Stimulated activated CD4-positive, alpha-beta T cell treated with anti-CD3 and anti-CD28 coated beads, Interleukin-1b, Interleukin-23, amount 100 ng/mL, for 24 hours (primary cell): ENCODE measurements around the gene OSCP1.
A peak's percentile ranks its signal among the peaks of the same experiment; 100 is the strongest.

ENCODE experiments used
- DNase-seq, 4 experiments: peaks; one replicate each; pipeline ENCODE4 v3.0.0-alpha.2; 2020; ENCODE audit warnings: low read depth in 4 of 4, low spot score in 1 of 4

OSCP1 gene

GRCh38 chr1:36450919-36451305 is 661 bp upstream of the OSCP1 start:
- no peak for DNase-seq

- no peak for DNase-seq
These were observed 1.7 kb downstream of the OSCP1 start for GRCh38 chr1:36448530-36449056.

GRCh38 chr1:36447450-36447849 is 2.8 kb downstream of the OSCP1 start:
- no peak for DNase-seq

GRCh38 chr1:36446746-36447145 is 3.5 kb downstream of the OSCP1 start:
- no peak for DNase-seq

GRCh38 chr1:36446271-36446670 is 4.0 kb downstream of the OSCP1 start:
- DNase-seq: no peak

- no peak for DNase-seq
These were observed 7.0 kb downstream of the OSCP1 start for GRCh38 chr1:36443297-36443696.

- DNase-seq: no peak
These were observed 7.9 kb downstream of the OSCP1 start for GRCh38 chr1:36442337-36442736.

GRCh38 chr1:36440646-36441045 is 9.6 kb downstream of the OSCP1 start:
- no peak for DNase-seq

GRCh38 chr1:36440044-36440443 is 10.2 kb downstream of the OSCP1 start:
- no peak for DNase-seq

GRCh38 chr1:36438715-36439114 is 11.5 kb downstream of the OSCP1 start:
- no peak for DNase-seq

GRCh38 chr1:36436821-36437220 is 13.4 kb downstream of the OSCP1 start:
- DNase-seq: no peak

- no peak for DNase-seq
These were observed 17.1 kb downstream of the OSCP1 start for GRCh38 chr1:36433102-36433501.

- DNase-seq: no peak
These were observed 17.6 kb downstream of the OSCP1 start for GRCh38 chr1:36432616-36433015.

GRCh38 chr1:36425791-36426190 is 24.5 kb downstream of the OSCP1 start:
- DNase-seq: no peak

- DNase-seq: no peak
These were observed 28.6 kb downstream of the OSCP1 start for GRCh38 chr1:36421649-36422048.

GRCh38 chr1:36420836-36421317 is 29.4 kb downstream of the OSCP1 start:
- peak; percentile 72 to 96 (median 88) for DNase-seq

GRCh38 chr1:36420409-36420808 is 29.8 kb downstream of the OSCP1 start:
- no peak for DNase-seq

- DNase-seq: no peak
These were observed 30.7 kb downstream of the OSCP1 start for GRCh38 chr1:36419569-36419968.

GRCh38 chr1:36419140-36419539 is 31.1 kb downstream of the OSCP1 start:
- DNase-seq: no peak

- no peak for DNase-seq
These were observed 32.3 kb downstream of the OSCP1 start for GRCh38 chr1:36417931-36418330.

GRCh38 chr1:36415661-36416326 is 34.5 kb downstream of the OSCP1 start:
- DNase-seq: no peak

GRCh38 chr1:36414384-36414783 is 35.9 kb downstream of the OSCP1 start:
- no peak for DNase-seq
